GM12874 (cell line): ENCODE results near the gene KCNIP4.

Experiments
- CTCF ChIP-seq: IDR thresholded peaks from 2 replicates; pipeline ENCODE4 v1.5.1; 2011; ENCODE audit warnings: low read depth, mild to moderate bottlenecking, control low read depth, low read length, moderate library complexity; ENCODE audit not compliant: insufficient read depth

Gene KCNIP4

GRCh38 chr4:21450331-21450730 is 498.2 kb downstream of the KCNIP4 start:
- TF ChIP-seq CTCF, result no peak

- TF ChIP-seq CTCF, result no peak
Measured at GRCh38 chr4:21447301-21448054, 501.1 kb downstream of the KCNIP4 start.

- TF ChIP-seq CTCF, result no peak
Measured at GRCh38 chr4:21420166-21420565, 528.4 kb downstream of the KCNIP4 start.

GRCh38 chr4:21415728-21416127 is 532.8 kb downstream of the KCNIP4 start:
- no peak for TF ChIP-seq CTCF

- no peak for TF ChIP-seq CTCF
Measured at GRCh38 chr4:21413807-21414370, 534.7 kb downstream of the KCNIP4 start.

- no peak for TF ChIP-seq CTCF
Measured at GRCh38 chr4:21411086-21411485, 537.5 kb downstream of the KCNIP4 start.

- TF ChIP-seq CTCF, result no peak
Measured at GRCh38 chr4:21410372-21410771, 538.2 kb downstream of the KCNIP4 start.
